ENCODE data around the gene PZP. TPM values are rescaled to one million over a fixed set of nuclear protein-coding genes. Genes with fewer than 3 reads are reported as not detected.

The PZP gene
- total and polyA plus RNA-seq, 8 donors: 0.38 to 3.3 (median 2.5) TPM

- no peak for DNase-seq
- Histone ChIP-seq H3K27ac (peak overlapping the region; percentile 45 to 70), H3K4me3 (peak overlapping the region; percentile 36 to 40), H3K9me3 (no peaks in the 10 kb centered on the region), H3K27me3 (no peaks in the 10 kb centered on the region), H3K36me3 (peaks cover 0 to 22% of the 10 kb centered on the region in 2 donors), H3K4me1 (peaks cover 20 to 30% of the 10 kb centered on the region in 2 donors)
- TF ChIP-seq CTCF (IDR thresholded peaks at IDR 0.05): no peak
- intact Hi-C loops (cut with DNase I): no loop called here
- ATAC-seq: no peak
Measured at GRCh38 chr12:9113296-9113986, 94.8 kb downstream of the PZP start.

GRCh38 chr12:9112076-9112853, 95.9 kb downstream of the PZP start:
- peak overlapping the region; percentile 45 to 70 for H3K27ac ChIP-seq
- ATAC-seq (no peak), DNase-seq (no peak)
- H3K27me3 ChIP-seq: no peaks in the 10 kb centered on the region
- H3K4me3 ChIP-seq: peak overlapping the region in 1 of 2 donors; percentile 40
- TF ChIP-seq CTCF (IDR thresholded peaks at IDR 0.05): no peak
- intact Hi-C loops (cut with DNase I): no loop called here
- no peaks in the 10 kb centered on the region for H3K9me3 ChIP-seq
- peaks cover 13 to 18% of the 10 kb centered on the region in 2 donors for H3K4me1 ChIP-seq
- peaks cover 0 to 25% of the 10 kb centered on the region in 2 donors for H3K36me3 ChIP-seq

- peak overlapping the region in 1 of 2 donors; percentile 40 for H3K4me3 ChIP-seq
- DNase-seq (no peak), ATAC-seq (no peak)
- TF ChIP-seq CTCF (IDR thresholded peaks at IDR 0.05): no peak
- no peaks in the 10 kb centered on the region for H3K9me3 ChIP-seq
- peak overlapping the region in 1 of 2 donors; percentile 7 for H3K27ac ChIP-seq
- H3K36me3 ChIP-seq: peaks cover 0 to 25% of the 10 kb centered on the region in 2 donors
- peaks cover 8 to 11% of the 10 kb centered on the region in 2 donors for H3K4me1 ChIP-seq
- no peaks in the 10 kb centered on the region for H3K27me3 ChIP-seq
- intact Hi-C loops (cut with DNase I): no loop called here
Measured at GRCh38 chr12:9111525-9111924, 96.7 kb downstream of the PZP start.

- TF ChIP-seq CTCF (IDR thresholded peaks at IDR 0.05): no peak
- intact Hi-C loops (cut with DNase I): no loop called here
- Histone ChIP-seq H3K9me3 (no peaks in the 10 kb centered on the region), H3K27ac (no peak overlapping the region), H3K4me1 (peaks cover 0 to 8% of the 10 kb centered on the region in 2 donors), H3K36me3 (peaks cover 0 to 25% of the 10 kb centered on the region in 2 donors), H3K27me3 (no peaks in the 10 kb centered on the region), H3K4me3 (no peak overlapping the region)
- DNase-seq (no peak), ATAC-seq (no peak)
Measured at GRCh38 chr12:9109737-9110491, 98.3 kb downstream of the PZP start.

- no peak for TF ChIP-seq CTCF (IDR thresholded peaks at IDR 0.05)
- Histone ChIP-seq H3K27me3 (no peaks in the 10 kb centered on the region), H3K27ac (no peak overlapping the region), H3K4me1 (peaks cover 0 to 8% of the 10 kb centered on the region in 2 donors), H3K4me3 (no peak overlapping the region), H3K9me3 (no peaks in the 10 kb centered on the region), H3K36me3 (peaks cover 0 to 28% of the 10 kb centered on the region in 2 donors)
- no peak for ATAC-seq
- no peak for DNase-seq
- intact Hi-C loops (cut with DNase I): no loop called here
Measured at GRCh38 chr12:9109213-9109522, 99.0 kb downstream of the PZP start.
